ENCODE results near the gene UTRN.

GRCh38 chr6:144310765-144311164 lies 25.6 kb downstream of the UTRN start:
- TF ChIP-seq POLR2AphosphoS5 (IDR thresholded peaks at IDR 0.05) (no peak), CTCF (IDR thresholded peaks at IDR 0.05) (no peak)
